Endothelial cell (in vitro differentiated cells): Measurements from ENCODE around the gene TBC1D22A. TPM values are rescaled to one million over a fixed set of nuclear protein-coding genes. Genes with fewer than 3 reads are reported as not detected.

Source experiments
- DNase-seq: peaks from one replicate; pipeline ENCODE4 v3.0.0; 2021; ENCODE audit warnings: low spot score
- H3K27ac Mint-ChIP-seq: one replicate; pipeline ENCODE4 v1.8.0; 2021; ENCODE audit warnings: mixed read lengths, inconsistent platforms; ENCODE audit not compliant: unreplicated experiment
- H3K27me3 Mint-ChIP-seq: one replicate; pipeline ENCODE4 v1.8.0; 2021; ENCODE audit warnings: mild to moderate bottlenecking, moderate library complexity, mixed read lengths, inconsistent platforms; ENCODE audit not compliant: unreplicated experiment
- H3K36me3 Mint-ChIP-seq: one replicate; pipeline ENCODE4 v1.8.0; 2021; ENCODE audit warnings: mild to moderate bottlenecking, low read depth, mixed read lengths, inconsistent platforms; ENCODE audit not compliant: unreplicated experiment
- H3K4me1 Mint-ChIP-seq: one replicate; pipeline ENCODE4 v1.8.0; 2021; ENCODE audit warnings: mild to moderate bottlenecking, mixed read lengths, inconsistent platforms; ENCODE audit not compliant: unreplicated experiment
- H3K4me3 Mint-ChIP-seq: one replicate; pipeline ENCODE4 v1.8.0; 2021; ENCODE audit warnings: mild to moderate bottlenecking, mixed read lengths, inconsistent platforms; ENCODE audit not compliant: unreplicated experiment
- H3K9me3 Mint-ChIP-seq: one replicate; pipeline ENCODE4 v1.8.0; 2021; ENCODE audit warnings: mixed read lengths, inconsistent platforms; ENCODE audit not compliant: unreplicated experiment
- total RNA-seq: library from RNA; stranded (reverse); fragmentation: NEBNext Ultra II Directional; extraction: Animal tissue kit (Norgen Biotek cat#: 25700); gene quantifications from one replicate; pipeline ENCODE4 v1.2.1, GENCODE V29; 2021; ENCODE audit not compliant: unreplicated experiment
- TF ChIP-seq, protein P1 (sequence below): fragments of 200-600 bp; sonication (generic); IDR thresholded peaks from one replicate; pipeline ENCODE4 v1.5.0; 2021; ENCODE audit warnings: antibody characterized with exemption; ENCODE audit not compliant: unreplicated experiment

Gene TBC1D22A
- total RNA-seq, 1 donor from 2014 or later = 25.3 TPM

DNA sequence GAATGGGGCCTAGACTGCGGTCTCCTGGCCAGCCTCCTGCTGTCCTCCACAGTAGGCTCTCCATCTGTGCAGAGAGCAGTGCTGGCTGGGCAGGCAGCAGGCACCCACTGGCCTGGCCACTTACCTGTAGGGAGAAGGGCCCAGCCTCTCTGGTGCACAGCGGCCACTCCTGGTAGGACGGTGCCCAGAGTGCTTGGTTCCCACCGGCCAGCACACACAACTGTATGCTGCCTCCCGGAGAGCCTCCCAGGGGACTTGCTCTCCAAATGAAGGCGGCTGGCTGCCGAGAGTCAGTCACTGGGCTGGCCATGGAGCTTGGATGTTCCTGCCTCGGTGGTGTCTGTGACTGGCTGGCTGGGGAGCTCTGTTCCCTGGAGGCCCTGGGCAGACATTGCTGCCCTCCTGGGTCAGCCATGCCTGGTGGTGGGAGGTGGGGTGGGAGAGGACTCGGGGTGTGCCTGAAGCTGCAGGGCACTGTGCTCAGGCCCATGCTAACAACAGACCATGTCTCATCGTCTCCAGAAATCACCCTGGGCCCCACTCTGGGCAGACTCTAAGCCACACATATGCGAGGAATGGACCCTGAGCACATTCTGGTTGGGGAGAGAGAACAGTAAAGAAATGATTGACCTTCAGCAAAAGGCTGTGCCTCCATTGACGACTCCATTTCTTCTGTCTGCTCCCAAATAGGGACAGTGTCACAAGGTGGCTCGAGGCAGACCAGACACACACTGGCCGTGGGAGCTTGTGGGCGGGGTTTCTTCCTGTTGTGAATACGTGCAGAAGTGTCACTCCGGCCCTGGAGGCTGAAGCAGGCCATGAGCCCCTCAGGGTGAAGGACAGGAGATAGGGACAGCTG, 350.8 kb downstream of the TBC1D22A start:
- no peak overlapping the region for H3K27ac Mint-ChIP-seq
- TF ChIP-seq, protein P1, sequence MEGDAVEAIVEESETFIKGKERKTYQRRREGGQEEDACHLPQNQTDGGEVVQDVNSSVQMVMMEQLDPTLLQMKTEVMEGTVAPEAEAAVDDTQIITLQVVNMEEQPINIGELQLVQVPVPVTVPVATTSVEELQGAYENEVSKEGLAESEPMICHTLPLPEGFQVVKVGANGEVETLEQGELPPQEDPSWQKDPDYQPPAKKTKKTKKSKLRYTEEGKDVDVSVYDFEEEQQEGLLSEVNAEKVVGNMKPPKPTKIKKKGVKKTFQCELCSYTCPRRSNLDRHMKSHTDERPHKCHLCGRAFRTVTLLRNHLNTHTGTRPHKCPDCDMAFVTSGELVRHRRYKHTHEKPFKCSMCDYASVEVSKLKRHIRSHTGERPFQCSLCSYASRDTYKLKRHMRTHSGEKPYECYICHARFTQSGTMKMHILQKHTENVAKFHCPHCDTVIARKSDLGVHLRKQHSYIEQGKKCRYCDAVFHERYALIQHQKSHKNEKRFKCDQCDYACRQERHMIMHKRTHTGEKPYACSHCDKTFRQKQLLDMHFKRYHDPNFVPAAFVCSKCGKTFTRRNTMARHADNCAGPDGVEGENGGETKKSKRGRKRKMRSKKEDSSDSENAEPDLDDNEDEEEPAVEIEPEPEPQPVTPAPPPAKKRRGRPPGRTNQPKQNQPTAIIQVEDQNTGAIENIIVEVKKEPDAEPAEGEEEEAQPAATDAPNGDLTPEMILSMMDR = no peak

DNA sequence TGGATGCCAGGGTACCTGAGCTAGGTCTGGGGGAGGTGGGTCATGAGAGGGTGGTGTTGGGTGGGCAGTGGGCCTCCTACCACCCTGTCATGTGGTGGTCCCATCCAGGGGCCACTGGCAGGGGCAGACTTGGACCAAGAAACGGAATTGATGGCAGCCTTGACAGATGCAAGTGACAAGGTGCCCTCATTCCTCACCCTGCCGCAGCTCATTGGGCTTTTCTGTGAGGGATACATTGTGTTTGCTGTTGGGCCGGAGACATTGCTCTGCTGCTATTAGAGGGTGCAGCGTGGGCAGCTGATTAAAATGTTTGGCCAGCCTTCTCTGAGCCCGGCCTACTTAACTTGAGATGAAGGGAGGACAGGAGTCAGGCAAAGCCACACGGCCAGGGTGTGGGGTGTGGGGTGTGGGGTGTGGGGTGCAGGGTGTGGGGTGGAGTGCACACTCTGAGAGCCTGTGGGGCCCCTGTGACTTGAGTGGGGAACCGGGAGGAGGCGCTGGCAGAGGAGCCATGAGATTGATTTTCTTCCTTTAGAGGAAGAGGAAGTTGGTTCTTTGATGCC, 351.5 kb downstream of the TBC1D22A start:
- Mint-ChIP-seq H3K4me3 (no peak overlapping the region), H3K27ac (peak overlapping the region; percentile 5), H3K36me3 (peaks cover 16% of the 10 kb centered on the region), H3K9me3 (no peaks in the 10 kb centered on the region), H3K4me1 (no peaks in the 10 kb centered on the region), H3K27me3 (peaks cover 2% of the 10 kb centered on the region)
- DNase-seq = no peak
- TF ChIP-seq, protein P1 = no peak

More for the DNA sequence above, 350.8 kb downstream of the TBC1D22A start:
- H3K4me3 Mint-ChIP-seq = no peak overlapping the region
- no peak for DNase-seq
- no peaks in the 10 kb centered on the region for H3K9me3 Mint-ChIP-seq
- no peaks in the 10 kb centered on the region for H3K4me1 Mint-ChIP-seq
- peaks cover 12% of the 10 kb centered on the region for H3K36me3 Mint-ChIP-seq
- peaks cover 2% of the 10 kb centered on the region for H3K27me3 Mint-ChIP-seq

DNA sequence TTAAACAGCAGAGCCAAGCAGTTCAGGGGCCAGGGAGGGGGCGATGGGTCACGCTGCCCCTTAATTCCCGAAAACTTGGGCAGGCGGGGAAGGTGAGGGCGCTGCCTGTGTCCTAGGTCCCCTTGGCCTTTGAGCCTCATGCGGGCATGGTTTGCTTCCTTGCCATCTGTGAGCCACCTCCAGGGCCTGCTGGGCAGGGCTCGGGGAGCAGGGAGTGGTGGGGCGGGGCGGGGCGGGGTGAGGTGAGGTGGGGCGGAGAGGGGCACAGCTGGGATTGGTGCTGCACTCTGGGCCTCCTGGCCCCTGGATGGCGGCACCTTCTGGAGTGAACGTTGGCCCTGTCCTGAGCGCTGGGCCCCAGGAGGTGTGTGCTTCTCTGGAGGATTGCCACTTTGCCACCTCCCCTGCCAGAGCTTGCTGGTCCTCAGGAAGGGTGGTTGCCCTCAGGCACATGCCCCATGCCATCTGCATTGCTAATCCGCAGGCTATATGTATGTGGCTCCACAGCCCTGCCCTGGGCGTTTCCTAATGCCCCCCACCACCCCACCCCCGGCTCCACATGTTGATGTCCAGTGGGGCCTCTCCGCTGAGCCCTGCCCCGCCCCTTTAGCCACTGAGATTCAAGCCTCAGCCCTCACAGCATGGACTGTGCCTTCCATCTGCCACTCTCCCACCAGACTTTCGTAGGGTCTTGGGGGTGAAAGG, 352.5 kb downstream of the TBC1D22A start:
- H3K4me1 Mint-ChIP-seq = no peaks in the 10 kb centered on the region
- H3K4me3 Mint-ChIP-seq = no peak overlapping the region
- no peak overlapping the region for H3K27ac Mint-ChIP-seq
- peaks cover 2% of the 10 kb centered on the region for H3K27me3 Mint-ChIP-seq
- peaks cover 12% of the 10 kb centered on the region for H3K36me3 Mint-ChIP-seq
- no peak for DNase-seq
- TF ChIP-seq, protein P1 = no peak
- no peaks in the 10 kb centered on the region for H3K9me3 Mint-ChIP-seq

DNA sequence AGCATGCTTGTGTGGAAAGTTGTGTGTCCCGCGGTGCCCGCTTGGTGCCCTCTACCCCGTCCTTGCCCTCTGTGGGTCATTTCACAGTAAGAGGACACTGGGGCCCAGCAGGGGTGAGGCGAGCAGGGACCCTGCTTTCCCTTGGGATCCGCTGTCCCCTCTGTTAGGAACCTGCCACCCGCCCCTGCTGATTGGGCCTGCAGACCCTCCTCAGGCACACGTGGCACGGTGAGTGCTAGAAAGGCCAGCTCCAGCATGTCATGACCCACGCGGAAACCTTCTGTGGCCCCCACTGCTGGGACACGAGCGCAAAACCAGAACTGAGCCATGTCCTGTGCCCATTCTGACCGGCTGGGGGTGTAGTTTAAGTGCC, 353.1 kb downstream of the TBC1D22A start:
- H3K27ac Mint-ChIP-seq = no peak overlapping the region
- H3K9me3 Mint-ChIP-seq = no peaks in the 10 kb centered on the region
- TF ChIP-seq, protein P1 = no peak
- H3K4me1 Mint-ChIP-seq = no peaks in the 10 kb centered on the region
- no peak overlapping the region for H3K4me3 Mint-ChIP-seq
- peaks cover 9% of the 10 kb centered on the region for H3K36me3 Mint-ChIP-seq
- DNase-seq = no peak
- H3K27me3 Mint-ChIP-seq = peaks cover 2% of the 10 kb centered on the region

DNA sequence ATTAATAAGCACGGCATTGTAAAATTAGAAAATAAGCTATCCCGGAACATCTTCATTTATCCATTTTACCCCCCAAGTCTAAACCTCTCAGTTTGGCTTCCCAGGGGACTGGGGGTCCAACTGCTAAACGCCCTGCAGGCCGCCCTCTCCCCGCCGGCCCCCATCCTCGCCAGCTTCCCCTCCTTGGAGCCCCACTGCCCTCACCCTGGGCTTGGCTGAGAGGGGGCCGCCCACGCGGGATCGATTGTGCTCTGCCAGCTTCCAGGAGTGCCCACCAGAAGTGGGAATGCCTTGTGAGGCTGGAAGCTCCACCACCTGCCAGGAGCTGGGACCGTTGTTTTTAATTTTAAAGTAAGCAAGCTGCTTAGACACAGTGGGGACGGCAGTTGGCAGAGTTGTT, 353.5 kb downstream of the TBC1D22A start:
- Mint-ChIP-seq H3K4me3 (no peak overlapping the region), H3K9me3 (no peaks in the 10 kb centered on the region), H3K27me3 (peaks cover 2% of the 10 kb centered on the region), H3K4me1 (no peaks in the 10 kb centered on the region), H3K27ac (no peak overlapping the region), H3K36me3 (peaks cover 7% of the 10 kb centered on the region)
- TF ChIP-seq, protein P1 = no peak
- no peak for DNase-seq
